ENCODE results near the gene UNC13D. TPM values are rescaled to one million over a fixed set of nuclear protein-coding genes. Genes with fewer than 3 reads are reported as not detected.

Gene UNC13D
- total and polyA plus RNA-seq, 2 of the 4 experiments (the other 2 are of a cell fraction): under 0.01 to 0.31 TPM

- Histone ChIP-seq H3K14ac (replicated peaks; ENCODE audit: low read depth, low read length) (no peak overlapping the region), H2AK9ac (replicated peaks; ENCODE audit: low read depth, low read length, poor library complexity) (no peak overlapping the region), H4K91ac (ENCODE audit: insufficient read depth, low read depth, low read length) (no peak overlapping the region), H3K79me1 (ENCODE audit: low read depth in 1 of 2, low read length in 2 of 2) (no peaks in the 10 kb centered on the region), H3K9me1 (ENCODE audit: insufficient read depth, low read length) (peaks cover 3% of the 10 kb centered on the region; the same call in 1 of the 2 replicates), H3K9me3 (ENCODE audit: control insufficient read depth, insufficient read depth, low read length) (no peaks in the 10 kb centered on the region), H3K23ac (ENCODE audit: low read depth, low read length) (no peak overlapping the region), H2BK120ac (ENCODE audit: low read depth, low read length) (no peak overlapping the region), H2AFZ (replicated peaks; ENCODE audit: low read length, poor library complexity) (peak overlapping the region; percentile 73), H3K27me3 (ENCODE audit: control insufficient read depth, insufficient read depth, low read length) (no peaks in the 10 kb centered on the region; the same call in 1 of the 2 replicates), H3K56ac (ENCODE audit: extremely low read depth, insufficient read depth, low read length) (no peak overlapping the region), H3K18ac (ENCODE audit: low read depth, low read length) (no peak overlapping the region), H3K4me3 (ENCODE audit: insufficient read depth, low read depth, low read length) (no peak overlapping the region), H3K9ac (ENCODE audit: low read depth, low read length) (no peak overlapping the region), H3K4me1 (ENCODE audit: control insufficient read depth, insufficient read depth, low read length) (peaks cover 3% of the 10 kb centered on the region), H4K5ac (ENCODE audit: low read depth, low read length) (no peak overlapping the region), H3K4ac (ENCODE audit: low read depth, low read length) (no peak overlapping the region), H3K4me2 (ENCODE audit: low read depth, low read length) (no peak overlapping the region), H3K36me3 (ENCODE audit: control insufficient read depth, insufficient read depth, low read length) (no peaks in the 10 kb centered on the region), H4K20me1 (ENCODE audit: insufficient read depth, low read length) (no peaks in the 10 kb centered on the region), H2BK20ac (ENCODE audit: low read depth, low read length) (no peak overlapping the region), H2BK15ac (ENCODE audit: low read depth, low read length) (no peak overlapping the region), H2AK5ac (ENCODE audit: low read depth, low read length) (no peak overlapping the region), H3K27ac (ENCODE audit: insufficient read depth, low read length) (no peak overlapping the region), H2BK5ac (ENCODE audit: low read depth, low read length, poor library complexity, severe bottlenecking) (no peak overlapping the region), H4K8ac (ENCODE audit: low read depth in 2 of 2, low read length in 2 of 2) (peak overlapping the region; percentile 47 to 52; a peak in 1 of 4 replicates)
- intact Hi-C loops (cut with micrococcal nuclease) (no loop called here), dilution Hi-C loops (cut with HindIII; ENCODE audit: low sequenced_read_pairs, unreplicated experiment) (no loop called here), in situ Hi-C loops (cut with MboI; ENCODE audit: low sequenced_read_pairs) (no loop called here)
- DNase-seq (no peak), ATAC-seq (ENCODE audit: low read depth) (0 out of 2 replicates have a peak, but pooled peaks have one; percentile 9)
- ChIA-PET CTCF (no interaction called here), POLR2A (ENCODE audit: unreplicated experiment) (no interaction called here)
- 46% methylated on average over 4 of the region's 20 CpGs; no CpG with 5 or more reads in 1 of the 2 experiments for WGBS, 2 experiments (ENCODE audit: extremely low coverage in 2 of 2, insufficient read length in 1 of 2)
- no TSS peak for BruUV-seq (replicated peaks)
- TF ChIP-seq SMC3 (IDR thresholded peaks at IDR 0.05; ENCODE audit: low read depth, low read length): no peak
- TF ChIP-seq CTCF (conservative IDR thresholded peaks at IDR 0.05; ENCODE audit: low read depth, low read length): no peak
- no peak for TF ChIP-seq POLR2A (IDR thresholded peaks at IDR 0.05; ENCODE audit: low read depth, low read length)
- no peak for TF ChIP-seq MAZ (IDR thresholded peaks at IDR 0.05; ENCODE audit: borderline replicate concordance, low read depth, low read length)
- TF ChIP-seq MAFK (IDR thresholded peaks at IDR 0.05; ENCODE audit: low read depth, low read length): no peak
- TF ChIP-seq NFE2L2 (IDR thresholded peaks at IDR 0.05; ENCODE audit: low read depth, low read length): no peak
- TF ChIP-seq USF2 (IDR thresholded peaks at IDR 0.05; ENCODE audit: low read depth, low read length): no peak
- TF ChIP-seq RFX5 (IDR thresholded peaks at IDR 0.05; ENCODE audit: low read depth, low read length): no peak
- no peak for TF ChIP-seq MXI1 (IDR thresholded peaks at IDR 0.05; ENCODE audit: borderline replicate concordance, low read depth, low read length)
- TF ChIP-seq BHLHE40 (IDR thresholded peaks at IDR 0.05; ENCODE audit: low read depth, low read length): no peak
- TF ChIP-seq RAD21 (IDR thresholded peaks at IDR 0.05; ENCODE audit: low read length): no peak
- TF ChIP-seq CHD1 (IDR thresholded peaks at IDR 0.05; ENCODE audit: low read depth, low read length): no peak
- TF ChIP-seq RCOR1 (IDR thresholded peaks at IDR 0.05; ENCODE audit: insufficient replicate concordance, low read length): no peak
- no peak for TF ChIP-seq CEBPB (IDR thresholded peaks at IDR 0.05; ENCODE audit: low read depth, low read length)
- TF ChIP-seq, protein P1, sequence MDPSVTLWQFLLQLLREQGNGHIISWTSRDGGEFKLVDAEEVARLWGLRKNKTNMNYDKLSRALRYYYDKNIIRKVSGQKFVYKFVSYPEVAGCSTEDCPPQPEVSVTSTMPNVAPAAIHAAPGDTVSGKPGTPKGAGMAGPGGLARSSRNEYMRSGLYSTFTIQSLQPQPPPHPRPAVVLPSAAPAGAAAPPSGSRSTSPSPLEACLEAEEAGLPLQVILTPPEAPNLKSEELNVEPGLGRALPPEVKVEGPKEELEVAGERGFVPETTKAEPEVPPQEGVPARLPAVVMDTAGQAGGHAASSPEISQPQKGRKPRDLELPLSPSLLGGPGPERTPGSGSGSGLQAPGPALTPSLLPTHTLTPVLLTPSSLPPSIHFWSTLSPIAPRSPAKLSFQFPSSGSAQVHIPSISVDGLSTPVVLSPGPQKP (IDR thresholded peaks at IDR 0.05; ENCODE audit: borderline replicate concordance, low read depth, low read length): no peak
Observed at GRCh38 chr17:75832652-75833400, 11.4 kb downstream of the UNC13D start.

All from IMR-90 (cell line).